Measurements from ENCODE around the gene CIROP. TPM values are rescaled to one million over a fixed set of nuclear protein-coding genes. Genes with fewer than 3 reads are reported as not detected.

Gene CIROP
- total RNA-seq, 2 experiments from 2014 or later = not detected

DNA sequence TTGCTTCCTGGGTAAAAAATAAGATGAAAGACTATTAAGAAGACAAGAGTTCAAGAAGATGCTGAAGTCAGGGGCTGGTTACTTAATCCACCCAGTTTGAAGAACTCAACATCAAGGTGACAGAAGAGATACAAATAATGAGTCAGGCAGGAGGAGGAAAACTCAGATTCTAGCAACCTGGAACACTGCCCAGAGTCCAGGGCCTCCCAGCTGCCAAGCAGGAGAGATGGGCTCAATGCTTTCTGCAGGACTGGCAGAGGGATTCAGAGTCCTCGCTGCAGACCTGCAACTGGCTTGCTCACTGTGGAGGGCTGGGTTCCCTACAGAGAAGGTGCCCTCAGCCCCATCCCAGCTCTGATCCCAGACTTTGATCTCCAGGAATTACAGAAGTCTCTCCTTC, 42.9 kb upstream of the CIROP start:
- Mint-ChIP-seq H3K4me1 (ENCODE audit: low read depth) (no peaks in the 10 kb centered on the region), H3K27me3 (peaks cover 15% of the 10 kb centered on the region), H3K4me3 (no peak overlapping the region), H3K9me3 (no peaks in the 10 kb centered on the region), H3K36me3 (ENCODE audit: low read depth) (no peaks in the 10 kb centered on the region), H3K27ac (no peak overlapping the region)
- Histone ChIP-seq H3K27me3 (ENCODE audit: control insufficient read depth in 1 of 2, insufficient read depth in 2 of 2, low read length in 2 of 2) (no peaks in the 10 kb centered on the region), H3K4me3 (ENCODE audit: low read length) (no peak overlapping the region), H3K27ac (ENCODE audit: low read depth in 1 of 2, low read length in 2 of 2) (no peak overlapping the region), H3K4me1 (ENCODE audit: insufficient read depth, low read length) (no peaks in the 10 kb centered on the region), H3K9me3 (ENCODE audit: control insufficient read depth in 1 of 2, insufficient read depth in 1 of 2, low read length in 2 of 2) (no peaks in the 10 kb centered on the region), H3K36me3 (ENCODE audit: insufficient read depth, low read length) (no peaks in the 10 kb centered on the region)
- DNase-seq (no peak), ATAC-seq (ENCODE audit: poor library complexity) (no peak)
- TF ChIP-seq, protein P1, sequence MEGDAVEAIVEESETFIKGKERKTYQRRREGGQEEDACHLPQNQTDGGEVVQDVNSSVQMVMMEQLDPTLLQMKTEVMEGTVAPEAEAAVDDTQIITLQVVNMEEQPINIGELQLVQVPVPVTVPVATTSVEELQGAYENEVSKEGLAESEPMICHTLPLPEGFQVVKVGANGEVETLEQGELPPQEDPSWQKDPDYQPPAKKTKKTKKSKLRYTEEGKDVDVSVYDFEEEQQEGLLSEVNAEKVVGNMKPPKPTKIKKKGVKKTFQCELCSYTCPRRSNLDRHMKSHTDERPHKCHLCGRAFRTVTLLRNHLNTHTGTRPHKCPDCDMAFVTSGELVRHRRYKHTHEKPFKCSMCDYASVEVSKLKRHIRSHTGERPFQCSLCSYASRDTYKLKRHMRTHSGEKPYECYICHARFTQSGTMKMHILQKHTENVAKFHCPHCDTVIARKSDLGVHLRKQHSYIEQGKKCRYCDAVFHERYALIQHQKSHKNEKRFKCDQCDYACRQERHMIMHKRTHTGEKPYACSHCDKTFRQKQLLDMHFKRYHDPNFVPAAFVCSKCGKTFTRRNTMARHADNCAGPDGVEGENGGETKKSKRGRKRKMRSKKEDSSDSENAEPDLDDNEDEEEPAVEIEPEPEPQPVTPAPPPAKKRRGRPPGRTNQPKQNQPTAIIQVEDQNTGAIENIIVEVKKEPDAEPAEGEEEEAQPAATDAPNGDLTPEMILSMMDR (IDR thresholded peaks at IDR 0.05) = no peak
- intact Hi-C loops (cut with DNase I, micrococcal nuclease) = no loop called here
- CTCF ChIA-PET = no interaction called here
- POLR2A ChIA-PET = no interaction called here

DNA sequence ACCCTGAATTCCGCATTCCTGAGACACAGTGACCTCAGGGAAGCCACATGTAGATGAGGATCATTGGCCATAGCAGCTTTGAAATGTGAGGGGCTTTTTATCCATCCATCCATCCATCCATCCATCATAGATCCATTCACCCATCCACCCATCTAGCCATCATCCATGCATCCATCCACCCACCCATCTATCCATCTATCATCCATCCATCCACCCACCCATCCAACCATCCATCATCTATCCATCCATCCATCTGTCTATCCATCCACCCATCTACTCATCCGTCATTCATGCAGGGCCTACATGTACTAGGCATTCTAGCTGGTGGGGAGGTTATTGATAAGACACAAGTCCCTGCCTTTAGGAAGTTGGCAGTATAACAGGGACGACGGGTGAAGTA, 42.2 kb upstream of the CIROP start:
- no peaks in the 10 kb centered on the region for H3K36me3 ChIP-seq (ENCODE audit: insufficient read depth, low read length)
- H3K4me3 Mint-ChIP-seq = no peak overlapping the region
- no peaks in the 10 kb centered on the region for H3K9me3 Mint-ChIP-seq
- no peaks in the 10 kb centered on the region for H3K9me3 ChIP-seq (ENCODE audit: control insufficient read depth in 1 of 2, insufficient read depth in 1 of 2, low read length in 2 of 2)
- ChIA-PET POLR2A (no interaction called here), CTCF (interaction anchor here (1.2 kb wide), 1 partner anchor 26 kb away, joined by 4 read pairs; no protein-coding TSS in a partner anchor)
- H3K27me3 ChIP-seq (ENCODE audit: control insufficient read depth in 1 of 2, insufficient read depth in 2 of 2, low read length in 2 of 2) = no peaks in the 10 kb centered on the region
- TF ChIP-seq, protein P1 (IDR thresholded peaks at IDR 0.05) = no peak
- no peak overlapping the region for H3K27ac ChIP-seq (ENCODE audit: low read depth in 1 of 2, low read length in 2 of 2)
- intact Hi-C loops (cut with DNase I, micrococcal nuclease) = no loop called here
- no peaks in the 10 kb centered on the region for H3K4me1 ChIP-seq (ENCODE audit: insufficient read depth, low read length)
- no peak overlapping the region for H3K4me3 ChIP-seq (ENCODE audit: low read length)
- no peak for ATAC-seq (ENCODE audit: poor library complexity)
- H3K4me1 Mint-ChIP-seq (ENCODE audit: low read depth) = no peaks in the 10 kb centered on the region
- no peak for DNase-seq
- H3K27me3 Mint-ChIP-seq = peaks cover 15% of the 10 kb centered on the region
- no peaks in the 10 kb centered on the region for H3K36me3 Mint-ChIP-seq (ENCODE audit: low read depth)
- no peak overlapping the region for H3K27ac Mint-ChIP-seq

DNA sequence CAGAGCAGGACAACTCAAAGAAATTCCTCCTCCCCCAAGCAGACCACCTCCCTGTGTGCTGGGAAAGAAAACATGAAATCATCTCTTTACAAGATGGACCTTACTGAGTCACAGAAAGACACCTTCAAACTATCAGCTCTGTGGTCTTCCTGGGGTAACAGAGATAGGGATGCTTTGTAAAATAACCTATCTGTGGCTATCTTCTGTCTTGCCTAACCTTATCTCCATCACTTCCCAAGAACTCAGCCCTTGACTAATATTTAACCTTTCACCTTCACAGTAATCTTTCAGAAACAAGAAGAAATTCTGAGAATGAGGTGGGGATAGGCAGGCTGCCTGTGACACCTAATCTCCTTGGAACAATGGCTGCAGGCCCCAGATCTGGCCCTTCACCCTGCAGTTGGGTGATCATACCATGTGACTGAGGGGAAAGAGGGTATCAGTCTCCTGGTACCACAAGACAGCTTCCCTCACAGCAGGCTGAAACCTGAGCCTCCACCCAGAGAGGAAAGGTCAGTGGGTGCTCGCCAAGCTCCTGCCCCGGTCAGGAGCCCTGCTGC, 41.6 kb upstream of the CIROP start:
- Histone ChIP-seq H3K4me3 (ENCODE audit: low read length) (no peak overlapping the region), H3K4me1 (ENCODE audit: insufficient read depth, low read length) (no peaks in the 10 kb centered on the region), H3K27ac (ENCODE audit: low read depth in 1 of 2, low read length in 2 of 2) (no peak overlapping the region), H3K36me3 (ENCODE audit: insufficient read depth, low read length) (no peaks in the 10 kb centered on the region), H3K27me3 (ENCODE audit: control insufficient read depth in 1 of 2, insufficient read depth in 2 of 2, low read length in 2 of 2) (no peaks in the 10 kb centered on the region), H3K9me3 (ENCODE audit: control insufficient read depth in 1 of 2, insufficient read depth in 1 of 2, low read length in 2 of 2) (no peaks in the 10 kb centered on the region)
- ATAC-seq (ENCODE audit: poor library complexity) (no peak), DNase-seq (no peak)
- POLR2A ChIA-PET = no interaction called here
- Mint-ChIP-seq H3K9me3 (no peaks in the 10 kb centered on the region), H3K4me1 (ENCODE audit: low read depth) (no peaks in the 10 kb centered on the region), H3K36me3 (ENCODE audit: low read depth) (no peaks in the 10 kb centered on the region), H3K27ac (no peak overlapping the region), H3K4me3 (no peak overlapping the region), H3K27me3 (peaks cover 19% of the 10 kb centered on the region)
- CTCF ChIA-PET = interaction anchor here (1.2 kb wide), 1 partner anchor 26 kb away, joined by 4 read pairs; no protein-coding TSS in a partner anchor
- intact Hi-C loops (cut with DNase I, micrococcal nuclease) = no loop called here
- TF ChIP-seq, protein P1 (IDR thresholded peaks at IDR 0.05) = no peak

Measured in CD4-positive, alpha-beta T cell (primary cell).